Dendritic cell treated with granulocyte-macrophage colony-stimulating factor and Interleukin-4, amounts not matched to agents 40 ng/mL and 50 ng/mL, for 4 days (primary cell): Measurements from ENCODE around the gene TOR1A.

Experiments used
- H3K27ac Mint-ChIP-seq: one replicate; pipeline ENCODE4 v1.8.0; 2022; ENCODE audit warnings: mild to moderate bottlenecking, mixed read lengths
- H3K27me3 Mint-ChIP-seq: one replicate; pipeline ENCODE4 v1.8.0; 2022; ENCODE audit warnings: mild to moderate bottlenecking, mixed read lengths
- H3K36me3 Mint-ChIP-seq: one replicate; pipeline ENCODE4 v1.8.0; 2022; ENCODE audit warnings: low read depth, mixed read lengths
- H3K4me1 Mint-ChIP-seq: one replicate; pipeline ENCODE4 v1.8.0; 2022; ENCODE audit warnings: low read depth, mixed read lengths
- H3K4me3 Mint-ChIP-seq: one replicate; pipeline ENCODE4 v1.8.0; 2022; ENCODE audit warnings: mild to moderate bottlenecking, moderate library complexity, mixed read lengths
- H3K9me3 Mint-ChIP-seq: one replicate; pipeline ENCODE4 v1.8.0; 2022; ENCODE audit warnings: mixed read lengths
- intact Hi-C: fragments of 100-400 bp; cut with micrococcal nuclease; formaldehyde crosslinking; loops from one replicate; pipeline ENCODE4 v1.15.0; 2022

The TOR1A gene

GRCh38 chr9:129816501-129817435 lies 7.2 kb downstream of the TOR1A start:
- intact Hi-C loops = no loop called here
- no peaks in the 10 kb centered on the region for H3K9me3 Mint-ChIP-seq
- peaks cover 57% of the 10 kb centered on the region for H3K4me1 Mint-ChIP-seq
- peaks cover 96% of the 10 kb centered on the region for H3K36me3 Mint-ChIP-seq
- H3K27me3 Mint-ChIP-seq = no peaks in the 10 kb centered on the region
- peak overlapping the region; percentile 69 for H3K27ac Mint-ChIP-seq
- no peak overlapping the region for H3K4me3 Mint-ChIP-seq

DNA sequence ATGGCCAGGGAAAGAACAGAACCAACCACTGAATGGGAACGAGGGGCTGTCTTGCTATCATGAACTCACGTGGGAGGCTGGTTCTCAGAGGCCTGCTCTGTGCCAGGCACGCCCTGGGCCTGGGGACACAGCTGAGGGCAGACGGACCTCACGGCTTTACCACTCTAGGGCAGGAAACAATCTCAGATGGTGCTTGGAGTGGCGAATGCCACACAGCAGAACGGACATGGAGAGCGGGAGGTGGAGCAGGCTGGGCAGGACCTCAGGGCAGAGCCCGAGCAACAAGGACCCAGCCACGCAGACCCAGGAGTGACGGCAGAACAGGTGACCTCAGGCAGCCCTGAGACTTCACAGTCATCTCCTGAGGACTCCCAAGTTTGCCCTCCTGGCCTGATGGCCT lies 8.7 kb downstream of the TOR1A start:
- peaks cover 96% of the 10 kb centered on the region for H3K36me3 Mint-ChIP-seq
- H3K4me3 Mint-ChIP-seq = no peak overlapping the region

GRCh38 chr9:129814432-129815223 lies 9.3 kb downstream of the TOR1A start:
- Mint-ChIP-seq H3K27me3 (no peaks in the 10 kb centered on the region), H3K27ac (peak overlapping the region; percentile 40), H3K4me3 (no peak overlapping the region), H3K9me3 (no peaks in the 10 kb centered on the region), H3K4me1 (peaks cover 57% of the 10 kb centered on the region), H3K36me3 (peaks cover 99% of the 10 kb centered on the region)
- intact Hi-C loops = no loop called here

More for the DNA sequence above, 8.7 kb downstream of the TOR1A start:
- intact Hi-C loops = no loop called here
- no peaks in the 10 kb centered on the region for H3K27me3 Mint-ChIP-seq
- H3K9me3 Mint-ChIP-seq = no peaks in the 10 kb centered on the region
- peaks cover 57% of the 10 kb centered on the region for H3K4me1 Mint-ChIP-seq
- H3K27ac Mint-ChIP-seq = peak overlapping the region; percentile 40

GRCh38 chr9:129813661-129814060 lies 10.3 kb downstream of the TOR1A start:
- intact Hi-C loops = no loop called here
- H3K36me3 Mint-ChIP-seq = peaks cover 100% of the 10 kb centered on the region
- H3K4me1 Mint-ChIP-seq = peaks cover 51% of the 10 kb centered on the region
- no peak overlapping the region for H3K4me3 Mint-ChIP-seq
- no peak overlapping the region for H3K27ac Mint-ChIP-seq
- no peaks in the 10 kb centered on the region for H3K9me3 Mint-ChIP-seq
- H3K27me3 Mint-ChIP-seq = no peaks in the 10 kb centered on the region

GRCh38 chr9:129812385-129812784 lies 11.6 kb downstream of the TOR1A start:
- no peaks in the 10 kb centered on the region for H3K9me3 Mint-ChIP-seq
- H3K4me3 Mint-ChIP-seq = no peak overlapping the region
- no peak overlapping the region for H3K27ac Mint-ChIP-seq
- H3K36me3 Mint-ChIP-seq = peaks cover 100% of the 10 kb centered on the region
- H3K27me3 Mint-ChIP-seq = no peaks in the 10 kb centered on the region
- peaks cover 38% of the 10 kb centered on the region for H3K4me1 Mint-ChIP-seq
- intact Hi-C loops = no loop called here

DNA sequence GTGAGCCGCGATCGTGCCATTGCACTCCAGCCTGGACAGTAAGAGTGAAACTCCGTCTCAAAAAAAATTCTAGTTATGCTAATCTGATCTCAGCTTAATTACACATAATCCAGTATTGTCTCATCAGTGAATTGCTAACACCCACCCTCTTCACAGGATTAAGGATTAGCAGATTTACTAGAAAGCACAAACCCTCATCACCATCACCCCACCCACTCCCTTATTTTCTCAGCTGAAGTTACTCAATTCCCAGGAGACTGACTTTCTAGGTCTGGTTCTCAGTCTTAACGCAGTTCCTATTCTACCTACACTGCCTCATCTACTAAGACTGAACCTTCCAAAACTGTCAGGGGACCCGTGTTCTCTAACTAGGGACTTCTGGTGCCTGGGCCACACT lies 12.0 kb downstream of the TOR1A start:
- intact Hi-C loops = no loop called here
- Mint-ChIP-seq H3K27ac (no peak overlapping the region), H3K9me3 (no peaks in the 10 kb centered on the region), H3K36me3 (peaks cover 100% of the 10 kb centered on the region), H3K27me3 (no peaks in the 10 kb centered on the region), H3K4me1 (peaks cover 38% of the 10 kb centered on the region), H3K4me3 (no peak overlapping the region)

- Mint-ChIP-seq H3K4me1 (peaks cover 40% of the 10 kb centered on the region), H3K27ac (no peak overlapping the region), H3K36me3 (peaks cover 99% of the 10 kb centered on the region), H3K27me3 (no peaks in the 10 kb centered on the region), H3K4me3 (no peak overlapping the region), H3K9me3 (no peaks in the 10 kb centered on the region)
- intact Hi-C loops = no loop called here
These were observed 13.1 kb downstream of the TOR1A start for GRCh38 chr9:129810788-129811187.

DNA sequence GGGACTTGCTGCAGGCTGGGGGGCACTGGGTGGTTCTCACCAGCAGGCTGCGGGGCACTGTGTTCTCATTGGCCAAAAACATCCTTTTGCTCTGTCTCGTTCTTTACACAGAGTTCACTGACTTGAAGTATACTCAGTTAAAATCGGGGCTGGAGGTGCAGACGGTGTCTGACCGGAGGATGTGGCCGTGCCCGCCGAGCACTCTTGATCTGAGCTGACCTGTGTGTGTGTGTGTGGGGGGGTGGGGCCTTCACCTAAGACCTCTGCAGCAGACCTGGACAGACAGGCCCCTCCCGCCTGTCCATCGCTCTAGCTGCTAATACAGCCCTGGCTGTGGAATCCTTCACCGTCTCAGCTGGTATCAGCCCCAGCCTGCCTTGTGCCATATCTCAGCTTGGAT lies 13.8 kb downstream of the TOR1A start:
- no peaks in the 10 kb centered on the region for H3K9me3 Mint-ChIP-seq
- peaks cover 38% of the 10 kb centered on the region for H3K4me1 Mint-ChIP-seq
- intact Hi-C loops = no loop called here
- H3K4me3 Mint-ChIP-seq = no peak overlapping the region
- no peaks in the 10 kb centered on the region for H3K27me3 Mint-ChIP-seq
- H3K36me3 Mint-ChIP-seq = peaks cover 95% of the 10 kb centered on the region
- no peak overlapping the region for H3K27ac Mint-ChIP-seq

- H3K4me3 Mint-ChIP-seq = no peak overlapping the region
- no peak overlapping the region for H3K27ac Mint-ChIP-seq
- intact Hi-C loops = no loop called here
- no peaks in the 10 kb centered on the region for H3K27me3 Mint-ChIP-seq
- no peaks in the 10 kb centered on the region for H3K9me3 Mint-ChIP-seq
- peaks cover 33% of the 10 kb centered on the region for H3K4me1 Mint-ChIP-seq
- H3K36me3 Mint-ChIP-seq = peaks cover 91% of the 10 kb centered on the region
These were observed 14.6 kb downstream of the TOR1A start for GRCh38 chr9:129809346-129809745.

DNA sequence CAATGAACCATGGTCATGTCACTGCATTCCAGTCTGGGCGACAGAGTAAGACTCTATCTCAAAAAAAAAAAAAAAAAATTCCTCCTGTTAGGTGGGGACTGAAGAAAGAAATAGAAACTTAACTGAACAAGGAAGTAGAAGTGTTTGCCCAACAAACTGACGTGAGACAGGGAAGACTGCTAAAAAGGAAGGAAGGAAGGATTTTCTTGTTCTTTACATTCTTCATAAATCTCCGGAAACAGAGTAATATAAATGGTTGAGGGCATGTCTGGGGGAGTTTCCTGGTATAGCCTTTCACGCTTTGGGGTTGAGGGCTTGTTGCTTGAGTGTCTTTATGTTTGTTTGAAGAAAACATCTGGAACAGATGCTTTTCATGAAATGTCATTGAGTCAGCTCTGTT lies 17.9 kb downstream of the TOR1A start:
- H3K27me3 Mint-ChIP-seq = no peaks in the 10 kb centered on the region
- peaks cover 65% of the 10 kb centered on the region for H3K36me3 Mint-ChIP-seq
- peaks cover 33% of the 10 kb centered on the region for H3K4me1 Mint-ChIP-seq
- intact Hi-C loops = no loop called here
- peak overlapping the region; percentile 32 for H3K27ac Mint-ChIP-seq
- peak overlapping the region; percentile 24 for H3K4me3 Mint-ChIP-seq
- no peaks in the 10 kb centered on the region for H3K9me3 Mint-ChIP-seq

GRCh38 chr9:129803676-129804060 lies 20.3 kb downstream of the TOR1A start:
- Mint-ChIP-seq H3K27ac (peak overlapping the region; percentile 93), H3K36me3 (peaks cover 41% of the 10 kb centered on the region), H3K27me3 (no peaks in the 10 kb centered on the region), H3K9me3 (no peaks in the 10 kb centered on the region), H3K4me1 (peaks cover 33% of the 10 kb centered on the region), H3K4me3 (peak overlapping the region; percentile 86)
- intact Hi-C loops = no loop called here

GRCh38 chr9:129802833-129803675 lies 20.9 kb downstream of the TOR1A start, which contains the start of gene TOR1B:
Gene TOR1B (plus strand): TSS chr9:129803184. CDS start chr9:129803213, 29 bp downstream.
- intact Hi-C loops = no loop called here
- no peaks in the 10 kb centered on the region for H3K9me3 Mint-ChIP-seq

GRCh38 chr9:129801504-129801903 lies 22.4 kb downstream of the TOR1A start:
- Mint-ChIP-seq H3K36me3 (peaks cover 20% of the 10 kb centered on the region), H3K9me3 (no peaks in the 10 kb centered on the region), H3K27ac (peak overlapping the region; percentile 1), H3K4me1 (peaks cover 24% of the 10 kb centered on the region), H3K27me3 (no peaks in the 10 kb centered on the region), H3K4me3 (no peak overlapping the region)
- intact Hi-C loops = no loop called here

More at GRCh38 chr9:129802833-129803675, 20.9 kb downstream of the TOR1A start, which contains the start of gene TOR1B:
- Mint-ChIP-seq H3K27me3 (no peaks in the 10 kb centered on the region), H3K27ac (peak within 1 kb of the TSS; percentile 93), H3K4me1 (peaks cover 33% of the 10 kb centered on the region), H3K36me3 (peaks cover 35% of the 10 kb centered on the region), H3K4me3 (peak within 1 kb of the TSS; percentile 86)
